Fibroblast of lung (primary cell): ENCODE data around the gene TRIM40. TPM values are rescaled to one million over a fixed set of nuclear protein-coding genes. Genes with fewer than 3 reads are reported as not detected.
A peak's percentile ranks its signal among the peaks of the same experiment; 100 is the strongest.

ENCODE experiments used
- DNase-seq, 2 donors: peaks; one replicate each; pipeline versions ENCODE4 v3.0.0 to v3.0.0-alpha.2; 2010; ENCODE audit warnings: low read depth in 2 of 2
- H2AFZ ChIP-seq: 2 replicates; pipeline ENCODE4 v1.5.1; 2012; ENCODE audit warnings: low read length, control low read depth, inconsistent platforms
- H3K27ac ChIP-seq: 2 replicates; pipeline ENCODE4 v1.5.1; 2011; ENCODE audit warnings: low read length, control low read depth; ENCODE audit not compliant: insufficient read depth
- H3K27me3 ChIP-seq: 2 replicates; pipeline ENCODE4 v1.5.1; 2011; ENCODE audit warnings: mild to moderate bottlenecking, low read length; ENCODE audit not compliant: control insufficient read depth, insufficient read depth
- H3K36me3 ChIP-seq: 2 replicates; pipeline ENCODE4 v1.5.1; 2011; ENCODE audit warnings: low read length; ENCODE audit not compliant: control insufficient read depth, insufficient read depth
- H3K4me1 ChIP-seq: 2 replicates; pipeline ENCODE4 v1.5.1; 2011; ENCODE audit warnings: low read length; ENCODE audit not compliant: control insufficient read depth, insufficient read depth; ENCODE audit errors: extremely low read depth
- H3K4me2 ChIP-seq: 2 replicates; pipeline ENCODE4 v1.5.1; 2011; ENCODE audit warnings: low read length, control low read depth; ENCODE audit not compliant: insufficient read depth; ENCODE audit errors: extremely low read depth
- H3K4me3 ChIP-seq, 4 experiments: fragments of 200-600 bp in 1 of 4; sonication (generic) in 1 of 4; replicated peaks in 1 of 4; 2 replicates each; pipeline ENCODE4 v1.5.1; 2011 to 2016; ENCODE audit warnings: low read length in 4 of 4, low read depth in 3 of 4, mild to moderate bottlenecking in 3 of 4, control low read depth in 2 of 4, inconsistent platforms in 1 of 4, mixed read lengths in 1 of 4; ENCODE audit not compliant: insufficient read depth in 1 of 4; ENCODE audit errors: control extremely low read depth in 1 of 4
- H3K79me2 ChIP-seq: 2 replicates; pipeline ENCODE4 v1.5.1; 2012; ENCODE audit warnings: mild to moderate bottlenecking, low read length, inconsistent platforms; ENCODE audit not compliant: control insufficient read depth, insufficient read depth
- H3K9ac ChIP-seq: 2 replicates; pipeline ENCODE4 v1.5.1; 2011; ENCODE audit warnings: mild to moderate bottlenecking, low read length, control low read depth; ENCODE audit not compliant: insufficient read depth
- H3K9me3 ChIP-seq: 2 replicates; pipeline ENCODE4 v1.5.1; 2012; ENCODE audit warnings: low read depth, low read length; ENCODE audit not compliant: control insufficient read depth, insufficient read depth
- H4K20me1 ChIP-seq: 2 replicates; pipeline ENCODE4 v1.5.1; 2011; ENCODE audit warnings: low read length; ENCODE audit not compliant: control insufficient read depth, insufficient read depth; ENCODE audit errors: extremely low read depth
- CTCF ChIP-seq, 2 donors: IDR thresholded peaks in 1 of 2; conservative IDR thresholded peaks in 1 of 2; 1 replicate in 1 of 2; 2 replicates in 1 of 2; pipeline ENCODE4 v1.5.1; 2011 to 2012; ENCODE audit warnings: low read length in 2 of 2, control low read depth in 1 of 2, inconsistent platforms in 1 of 2, low read depth in 1 of 2, mild to moderate bottlenecking in 1 of 2
- EZH2 ChIP-seq: IDR thresholded peaks from 2 replicates; pipeline ENCODE4 v1.5.1; 2012; ENCODE audit warnings: low read length, control low read depth, mild to moderate bottlenecking; ENCODE audit errors: missing control alignments
- polyA plus RNA-seq, 2 donors: library from polyadenylated mRNA; depleted of rRNA in 1 of 2; stranded (reverse) in 1 of 2; unstranded in 1 of 2; fragments of >200 nt; gene quantifications; 2 replicates each; pipeline ENCODE4 v1.2.1, GENCODE V29; 2011 to 2012; ENCODE audit warnings: missing spikeins in 1 of 2
- total RNA-seq: library from RNA; depleted of rRNA; stranded (reverse); fragments of >200 nt; gene quantifications from 2 replicates; pipeline ENCODE4 v1.2.1, GENCODE V29; 2014

Gene TRIM40
- total and polyA plus RNA-seq, 2 donors (not counting 1 experiment from before 2014, with no cell fraction given): not detected

DNA sequence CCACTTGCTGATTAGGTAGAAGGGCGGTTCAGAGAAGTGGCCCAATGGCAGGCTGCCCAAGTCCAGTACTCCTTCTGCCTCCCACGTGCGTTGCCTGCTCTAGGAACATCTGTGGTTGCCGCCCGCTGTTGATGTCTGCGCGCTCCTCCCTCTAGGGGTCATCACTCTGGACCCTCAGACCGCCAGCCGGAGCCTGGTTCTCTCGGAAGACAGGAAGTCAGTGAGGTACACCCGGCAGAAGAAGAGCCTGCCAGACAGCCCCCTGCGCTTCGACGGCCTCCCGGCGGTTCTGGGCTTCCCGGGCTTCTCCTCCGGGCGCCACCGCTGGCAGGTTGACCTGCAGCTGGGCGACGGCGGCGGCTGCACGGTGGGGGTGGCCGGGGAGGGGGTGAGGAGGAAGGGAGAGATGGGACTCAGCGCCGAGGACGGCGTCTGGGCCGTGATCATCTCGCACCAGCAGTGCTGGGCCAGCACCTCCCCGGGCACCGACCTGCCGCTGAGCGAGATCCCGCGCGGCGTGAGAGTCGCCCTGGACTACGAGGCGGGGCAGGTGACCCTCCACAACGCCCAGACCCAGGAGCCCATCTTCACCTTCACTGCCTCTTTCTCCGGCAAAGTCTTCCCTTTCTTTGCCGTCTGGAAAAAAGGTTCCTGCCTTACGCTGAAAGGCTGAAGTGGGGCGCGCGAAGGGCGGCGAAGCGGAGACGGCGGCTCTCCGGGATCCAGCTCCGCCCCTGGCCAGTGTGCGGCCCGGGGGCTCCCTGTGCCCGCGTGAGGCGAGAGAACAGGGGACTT lies 35.9 kb downstream of the TRIM40 start:
- Histone ChIP-seq H3K27me3 (peaks cover 47% of the 10 kb centered on the region), H3K4me1 (no peaks in the 10 kb centered on the region), H3K4me2 (no peak overlapping the region), H3K4me3 (no peak overlapping the region), H2AFZ (no peak overlapping the region), H3K9ac (no peak overlapping the region), H3K9me3 (no peaks in the 10 kb centered on the region), H3K27ac (no peak overlapping the region), H4K20me1 (no peaks in the 10 kb centered on the region), H3K36me3 (no peaks in the 10 kb centered on the region), H3K79me2 (no peaks in the 10 kb centered on the region)
- TF ChIP-seq CTCF (conservative IDR thresholded peaks at IDR 0.05 in 1 of 2, IDR thresholded peaks at IDR 0.05 in 1 of 2; ENCODE audit: low read depth in 1 of 2, low read length in 2 of 2) (no peak), EZH2 (peak; percentile 77)
- peak; percentile 8 to 12 for DNase-seq

- no peak for DNase-seq
- Histone ChIP-seq H3K36me3 (no peaks in the 10 kb centered on the region), H3K79me2 (no peaks in the 10 kb centered on the region), H3K4me3 (no peak overlapping the region), H3K27me3 (peaks cover 41% of the 10 kb centered on the region), H3K4me2 (no peak overlapping the region), H3K27ac (no peak overlapping the region), H3K9ac (no peak overlapping the region), H4K20me1 (no peaks in the 10 kb centered on the region), H3K4me1 (no peaks in the 10 kb centered on the region), H3K9me3 (no peaks in the 10 kb centered on the region), H2AFZ (no peak overlapping the region)
- no peak for TF ChIP-seq CTCF (conservative IDR thresholded peaks at IDR 0.05 in 1 of 2, IDR thresholded peaks at IDR 0.05 in 1 of 2; ENCODE audit: low read depth in 1 of 2, low read length in 2 of 2)
- TF ChIP-seq EZH2: no peak
Measured at GRCh38 chr6:30172681-30173080, 36.7 kb downstream of the TRIM40 start.

DNA sequence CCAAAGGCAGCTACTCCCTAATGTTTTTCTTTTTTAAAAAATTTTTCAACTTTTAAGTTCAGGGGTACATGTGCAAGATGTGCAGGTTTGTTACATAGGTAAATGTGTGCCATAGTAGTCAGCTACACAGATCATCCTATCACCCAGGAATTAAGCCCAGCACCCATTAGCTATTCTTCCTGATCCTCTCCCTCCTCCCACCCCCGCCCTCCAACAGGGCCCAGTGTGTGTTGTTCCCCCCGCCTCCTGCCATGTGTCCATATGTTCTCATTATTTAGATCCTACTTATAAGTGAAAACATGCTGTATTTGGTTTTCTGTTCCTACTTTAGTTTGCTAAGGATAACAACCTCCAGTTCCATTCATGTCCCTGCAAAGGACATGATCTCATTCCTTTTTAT lies 39.8 kb downstream of the TRIM40 start:
- no peaks in the 10 kb centered on the region for H3K36me3 ChIP-seq
- no peaks in the 10 kb centered on the region for H3K9me3 ChIP-seq
- no peak overlapping the region for H3K27ac ChIP-seq
- H4K20me1 ChIP-seq: no peaks in the 10 kb centered on the region
- H3K9ac ChIP-seq: no peak overlapping the region
- H3K27me3 ChIP-seq: peaks cover 23% of the 10 kb centered on the region
- H3K4me2 ChIP-seq: no peak overlapping the region
- H3K79me2 ChIP-seq: no peaks in the 10 kb centered on the region
- H3K4me1 ChIP-seq: no peaks in the 10 kb centered on the region
- H2AFZ ChIP-seq: no peak overlapping the region
- TF ChIP-seq CTCF (conservative IDR thresholded peaks at IDR 0.05 in 1 of 2, IDR thresholded peaks at IDR 0.05 in 1 of 2; ENCODE audit: low read depth in 1 of 2, low read length in 2 of 2): no peak
- TF ChIP-seq EZH2: no peak
- no peak for DNase-seq
- H3K4me3 ChIP-seq: no peak overlapping the region
